Lower leg skin (tissue), 3 donors: ENCODE data around the gene LYPD3.

Source experiments
- CTCF ChIP-seq, 3 donors: fragments of 450-650 bp; IDR thresholded peaks; one replicate each; pipeline ENCODE4 v1.5.1; 2016; ENCODE audit warnings: antibody characterized with exemption in 3 of 3, mild to moderate bottlenecking in 3 of 3, moderate library complexity in 2 of 3
- POLR2A ChIP-seq, 2 donors: fragments of 450-650 bp; IDR thresholded peaks; one replicate each; pipeline ENCODE4 v1.6.1; 2016 to 2017; ENCODE audit warnings: antibody characterized with exemption in 2 of 2, mild to moderate bottlenecking in 1 of 2, moderate library complexity in 1 of 2

DNA sequence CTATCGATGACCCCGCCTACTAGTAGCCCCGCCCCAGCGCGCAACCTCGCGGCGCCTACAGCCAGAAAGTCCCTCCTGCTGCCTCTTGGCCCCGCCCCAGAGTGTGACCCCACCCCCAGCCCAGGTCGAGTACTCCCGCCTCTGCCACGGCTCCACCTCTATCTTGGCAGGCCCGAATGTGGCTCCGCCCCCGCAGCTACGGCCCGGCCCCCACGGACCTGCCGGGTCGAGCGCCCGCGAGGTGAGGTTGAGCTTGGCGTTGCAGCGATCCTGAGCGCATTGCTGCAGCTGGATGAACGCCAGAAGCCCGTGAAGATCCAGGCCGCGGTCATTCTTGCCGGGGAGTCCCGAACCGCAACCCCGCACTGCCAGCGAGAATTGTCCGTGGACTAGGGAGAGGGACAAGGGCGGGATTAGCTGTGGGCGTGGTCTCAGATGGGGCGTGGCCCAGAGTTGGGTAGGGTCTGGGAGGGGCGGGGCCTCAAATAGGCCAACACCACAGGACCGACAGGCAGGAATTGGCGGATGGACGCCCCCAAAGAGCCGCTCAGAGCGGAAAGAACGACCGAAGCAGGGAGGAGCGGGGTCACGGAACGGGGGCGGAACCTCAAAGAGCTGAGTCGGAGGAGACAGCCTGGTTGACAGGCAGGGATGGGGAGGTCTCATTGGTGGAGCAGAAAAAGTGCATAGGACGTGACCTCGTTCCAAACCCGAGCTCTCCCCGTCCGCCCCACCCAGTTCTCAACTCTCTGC, 1.9 kb downstream of the LYPD3 start:
- no peak for TF ChIP-seq POLR2A (IDR thresholded peaks at IDR 0.05)
- no peak for TF ChIP-seq CTCF (IDR thresholded peaks at IDR 0.05)
